Endothelial cell of umbilical vein (primary cell): Measurements from ENCODE around the gene OCA2. TPM values are rescaled to one million over a fixed set of nuclear protein-coding genes. Genes with fewer than 3 reads are reported as not detected.

Source experiments
- BruUV-seq: library from RNA; stranded (reverse); fragments of 400-500 nt; replicated peaks from 2 replicates; lab custom pipeline; 2021; lab: Mats Ljungman, UMichigan
- CTCF ChIA-PET: fragments of 300-600, 350-600 bp; sonication (Branson Sonifier 250); formaldehyde crosslinking; loops from one replicate; lab custom pipeline; 2021; ENCODE audit warnings: antibody characterized with exemption, inconsistent platforms; lab: Charles Lee
- POLR2A ChIA-PET: fragments of 300-600, 350-600 bp; sonication (Branson Sonifier 250); formaldehyde crosslinking; loops from one replicate; lab custom pipeline; 2021; ENCODE audit warnings: antibody characterized with exemption, inconsistent platforms; lab: Charles Lee
- DNase-seq: peaks from one replicate; pipeline ENCODE4 v3.0.0-alpha.2; 2011; ENCODE audit warnings: low read depth, low spot score
- FAIRE-seq: peaks from 2 replicates; lab custom pipeline; 2011; peaks lifted over from hg19 to GRCh38; lab: Jason Lieb, UNC
- H2AFZ ChIP-seq: 2 replicates; pipeline ENCODE4 v1.6.0; 2012; ENCODE audit warnings: low read depth, low read length, control low read depth, inconsistent platforms
- H3K27ac ChIP-seq: 2 replicates; pipeline ENCODE4 v1.5.1; 2011; ENCODE audit warnings: low read depth, mild to moderate bottlenecking, control low read depth, low read length, moderate library complexity; ENCODE audit not compliant: insufficient read depth
- H3K27me3 ChIP-seq, 2 experiments: 2 replicates each; pipeline versions ENCODE4 v1.6.0 to v1.6.1; 2011; ENCODE audit warnings: low read length in 2 of 2, mixed read lengths in 1 of 2; ENCODE audit not compliant: control insufficient read depth in 2 of 2, insufficient read depth in 2 of 2
- H3K36me3 ChIP-seq, 2 experiments: 2 replicates in 1 of 2; 3 replicates in 1 of 2; pipeline ENCODE4 v1.5.1; 2011; ENCODE audit warnings: low read length in 2 of 2, mild to moderate bottlenecking in 1 of 2, moderate library complexity in 1 of 2; ENCODE audit not compliant: control insufficient read depth in 2 of 2, insufficient read depth in 2 of 2; ENCODE audit errors: extremely low read depth in 1 of 2
- H3K4me1 ChIP-seq: 3 replicates; pipeline ENCODE4 v1.5.1; 2011; ENCODE audit warnings: mild to moderate bottlenecking, low read length; ENCODE audit not compliant: control insufficient read depth, insufficient read depth; ENCODE audit errors: extremely low read depth
- H3K4me2 ChIP-seq: 2 replicates; pipeline ENCODE4 v1.6.1; 2011; ENCODE audit warnings: low read length, control low read depth, mixed read lengths; ENCODE audit not compliant: insufficient read depth
- H3K4me3 ChIP-seq, 3 experiments: fragments of 200-600 bp in 1 of 3; sonication (generic), shearing (Covaris generic) in 1 of 3; replicated peaks in 1 of 3; 2 replicates each; pipeline ENCODE4 v1.5.1; 2011 to 2016; ENCODE audit warnings: control low read depth in 3 of 3, low read length in 3 of 3, mild to moderate bottlenecking in 2 of 3, inconsistent platforms in 1 of 3, low read depth in 1 of 3, moderate library complexity in 1 of 3; ENCODE audit not compliant: insufficient read depth in 1 of 3
- H3K79me2 ChIP-seq: 2 replicates; pipeline ENCODE4 v1.6.0; 2012; ENCODE audit warnings: low read length, inconsistent platforms; ENCODE audit not compliant: control insufficient read depth, insufficient read depth
- H3K9ac ChIP-seq: replicated peaks from 2 replicates; pipeline ENCODE3; 2011; ENCODE audit warnings: low read length, control low read depth; ENCODE audit not compliant: insufficient read depth; ENCODE audit errors: extremely low read depth
- H3K9me1 ChIP-seq: replicated peaks from 3 replicates; pipeline ENCODE4 v1.6.0; 2011; ENCODE audit warnings: mild to moderate bottlenecking, low read length; ENCODE audit not compliant: control insufficient read depth, insufficient read depth; ENCODE audit errors: extremely low read depth
- H3K9me3 ChIP-seq: replicated peaks from 2 replicates; pipeline ENCODE4 v1.5.1; 2012; ENCODE audit warnings: low read length, inconsistent platforms; ENCODE audit not compliant: control insufficient read depth, insufficient read depth
- H4K20me1 ChIP-seq: replicated peaks from 2 replicates; pipeline ENCODE3; 2011; ENCODE audit warnings: mild to moderate bottlenecking, low read length; ENCODE audit not compliant: control insufficient read depth, insufficient read depth; ENCODE audit errors: extremely low read depth
- EZH2 ChIP-seq: IDR thresholded peaks from 2 replicates; pipeline ENCODE4 v1.6.1; 2012; ENCODE audit warnings: borderline replicate concordance, low read depth, mild to moderate bottlenecking, moderate library complexity, low read length, inconsistent platforms; ENCODE audit not compliant: severe bottlenecking
- FOS ChIP-seq: IDR thresholded peaks from 2 replicates; pipeline ENCODE4 v1.6.1; 2011; ENCODE audit warnings: mild to moderate bottlenecking, low read length, moderate library complexity, borderline replicate concordance; ENCODE audit not compliant: insufficient read depth
- GATA2 ChIP-seq: IDR thresholded peaks from 2 replicates; pipeline ENCODE4 v1.7.0; 2011; ENCODE audit warnings: low read depth, mild to moderate bottlenecking, moderate library complexity, mixed read lengths, low read length; ENCODE audit not compliant: insufficient read length, insufficient read depth
- JUN ChIP-seq: IDR thresholded peaks from 2 replicates; pipeline ENCODE4 v1.6.1; 2011; ENCODE audit warnings: borderline replicate concordance, low read depth; ENCODE audit not compliant: insufficient read length, insufficient read depth
- MYC ChIP-seq: IDR thresholded peaks from one replicate; pipeline ENCODE4 v1.6.1; 2011; ENCODE audit warnings: mild to moderate bottlenecking, low read depth, low read length
- POLR2A ChIP-seq: IDR thresholded peaks from 2 replicates; pipeline ENCODE4 v1.6.1; 2012; ENCODE audit warnings: low read depth, mild to moderate bottlenecking, control low read depth, low read length
- POLR2AphosphoS5 ChIP-seq: IDR thresholded peaks from 2 replicates; pipeline ENCODE4 v1.6.1; 2012; ENCODE audit warnings: low read depth, mild to moderate bottlenecking, control low read depth, low read length, moderate library complexity; ENCODE audit not compliant: insufficient read depth
- dilution Hi-C: fragments of 300-500 bp; cut with MboI; formaldehyde crosslinking; loops from one replicate; pipeline ENCODE4 v1.15.0; 2019; ENCODE audit warnings: low sequenced_read_pairs; ENCODE audit not compliant: extremely low pct_ligation_motif_present
- intact Hi-C: fragments of 100-400 bp; cut with micrococcal nuclease; formaldehyde crosslinking; loops from one replicate; pipeline ENCODE4 v1.10.0; 2022
- polyA plus RNA-seq, 4 experiments: library from polyadenylated mRNA; depleted of rRNA in 3 of 4; stranded (reverse) in 3 of 4; unstranded in 1 of 4; fragments of >200 nt; gene quantifications; 2 replicates each; pipeline versions ENCODE4 v1.2.1 to v1.2.3, GENCODE V29; 2011 to 2012; ENCODE audit warnings: missing spikeins in 1 of 4
- total RNA-seq: library from RNA; stranded (reverse); gene quantifications from 2 replicates; pipeline ENCODE4 v1.2.3, GENCODE V29; 2021
- TF ChIP-seq, protein P1 (sequence below): IDR thresholded peaks from 2 replicates; pipeline ENCODE4 v1.6.1; 2011; ENCODE audit not compliant: insufficient read depth, insufficient read length
- TF ChIP-seq, protein P2 (sequence below), 2 donors: IDR thresholded peaks; 1 replicate in 1 of 2; 2 replicates in 1 of 2; pipeline ENCODE4 v1.5.1; 2011; ENCODE audit warnings: low read length in 2 of 2, mild to moderate bottlenecking in 2 of 2, moderate library complexity in 2 of 2, control low read depth in 1 of 2, inconsistent platforms in 1 of 2, low read depth in 1 of 2; ENCODE audit not compliant: insufficient read depth in 1 of 2; ENCODE audit errors: extremely low read depth in 1 of 2

OCA2 gene
- total and polyA plus RNA-seq, 2 donors (not counting 3 experiments of a cell fraction or from before 2014, with no cell fraction given) = not detected

DNA sequence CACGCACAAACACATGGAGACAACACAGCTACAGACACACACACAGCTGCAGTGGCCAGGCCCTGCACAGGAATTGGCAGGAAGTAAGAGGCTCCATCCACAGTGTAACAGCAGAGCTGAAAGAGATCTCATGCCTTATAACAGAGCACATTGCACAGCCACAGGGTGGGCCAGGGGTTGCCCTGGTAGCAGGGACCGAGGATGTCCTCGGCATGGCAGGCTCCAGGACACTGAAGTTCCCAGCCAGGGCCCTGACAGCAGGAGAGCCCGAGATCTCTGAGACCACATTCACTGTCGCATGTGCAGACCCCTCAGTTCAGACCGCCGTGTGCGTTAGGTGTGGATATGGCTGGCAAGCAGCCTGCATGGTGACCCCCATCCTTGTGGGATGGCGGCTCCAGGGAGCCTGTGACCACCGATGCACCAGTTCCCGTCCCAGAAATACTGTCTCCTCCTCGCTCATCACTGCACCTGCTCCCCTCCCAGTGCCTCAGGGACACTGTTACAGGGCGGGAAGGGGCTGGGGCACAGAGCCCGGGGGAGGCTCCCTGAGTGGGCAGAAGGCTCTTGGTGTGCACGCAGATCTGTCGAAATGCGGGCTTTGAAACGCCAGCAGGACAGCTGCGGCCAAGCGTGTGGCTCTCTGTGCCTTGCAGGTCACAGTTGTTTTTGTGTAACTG lies 1.5 kb upstream of the OCA2 start:
- POLR2A ChIA-PET = no interaction called here
- Histone ChIP-seq H3K36me3 (no peaks in the 10 kb centered on the region), H3K4me3 (no peak overlapping the region), H3K4me1 (peaks cover 8% of the 10 kb centered on the region), H4K20me1 (no peaks in the 10 kb centered on the region), H3K9me1 (no peaks in the 10 kb centered on the region), H3K9me3 (no peaks in the 10 kb centered on the region), H3K79me2 (no peaks in the 10 kb centered on the region), H2AFZ (no peak overlapping the region), H3K27me3 (peaks cover 34 to 42% of the 10 kb centered on the region in 2 experiments), H3K4me2 (no peak overlapping the region), H3K9ac (no peak overlapping the region), H3K27ac (no peak overlapping the region)
- CTCF ChIA-PET = interaction anchor here (2.9 kb wide), 1 partner anchor 25 kb away, joined by 28 read pairs; no protein-coding TSS in a partner anchor
- TF ChIP-seq EZH2 = no peak
- no peak for TF ChIP-seq FOS
- TF ChIP-seq, protein P1, sequence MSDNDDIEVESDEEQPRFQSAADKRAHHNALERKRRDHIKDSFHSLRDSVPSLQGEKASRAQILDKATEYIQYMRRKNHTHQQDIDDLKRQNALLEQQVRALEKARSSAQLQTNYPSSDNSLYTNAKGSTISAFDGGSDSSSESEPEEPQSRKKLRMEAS = no peak
- no peak for TF ChIP-seq POLR2AphosphoS5
- TF ChIP-seq POLR2A = no peak
- no peak for TF ChIP-seq MYC
- TF ChIP-seq JUN = no peak
- TF ChIP-seq GATA2 = no peak
- TF ChIP-seq, protein P2, sequence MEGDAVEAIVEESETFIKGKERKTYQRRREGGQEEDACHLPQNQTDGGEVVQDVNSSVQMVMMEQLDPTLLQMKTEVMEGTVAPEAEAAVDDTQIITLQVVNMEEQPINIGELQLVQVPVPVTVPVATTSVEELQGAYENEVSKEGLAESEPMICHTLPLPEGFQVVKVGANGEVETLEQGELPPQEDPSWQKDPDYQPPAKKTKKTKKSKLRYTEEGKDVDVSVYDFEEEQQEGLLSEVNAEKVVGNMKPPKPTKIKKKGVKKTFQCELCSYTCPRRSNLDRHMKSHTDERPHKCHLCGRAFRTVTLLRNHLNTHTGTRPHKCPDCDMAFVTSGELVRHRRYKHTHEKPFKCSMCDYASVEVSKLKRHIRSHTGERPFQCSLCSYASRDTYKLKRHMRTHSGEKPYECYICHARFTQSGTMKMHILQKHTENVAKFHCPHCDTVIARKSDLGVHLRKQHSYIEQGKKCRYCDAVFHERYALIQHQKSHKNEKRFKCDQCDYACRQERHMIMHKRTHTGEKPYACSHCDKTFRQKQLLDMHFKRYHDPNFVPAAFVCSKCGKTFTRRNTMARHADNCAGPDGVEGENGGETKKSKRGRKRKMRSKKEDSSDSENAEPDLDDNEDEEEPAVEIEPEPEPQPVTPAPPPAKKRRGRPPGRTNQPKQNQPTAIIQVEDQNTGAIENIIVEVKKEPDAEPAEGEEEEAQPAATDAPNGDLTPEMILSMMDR (IDR thresholded peaks at IDR 0.05; ENCODE audit: extremely low read depth in 1 of 2, insufficient read depth in 1 of 2, low read depth in 1 of 2, low read length in 2 of 2) = no peak
- BruUV-seq = no TSS peak
- DNase-seq = no peak
- dilution Hi-C loops (no loop called here), intact Hi-C loops (no loop called here)
- FAIRE-seq = no peak
